ENCODE data around the gene PPARD. TPM values are rescaled to one million over a fixed set of nuclear protein-coding genes. Genes with fewer than 3 reads are reported as not detected.

The PPARD gene
- polyA plus RNA-seq, 1 donor from 2014 or later = 1.3 TPM

GRCh38 chr6:35451354-35452182 is 109.2 kb downstream of the PPARD start:
- no peak overlapping the region for H3K27ac ChIP-seq (ENCODE audit: low read length)
- H3K27me3 ChIP-seq (ENCODE audit: insufficient read depth, low read depth, low read length) = no peaks in the 10 kb centered on the region
- H4K20me1 ChIP-seq (ENCODE audit: insufficient read depth) = no peaks in the 10 kb centered on the region
- no peaks in the 10 kb centered on the region for H3K9me2 ChIP-seq (ENCODE audit: insufficient read depth, low read length)
- no peaks in the 10 kb centered on the region for H3K9me3 ChIP-seq (ENCODE audit: low read length)
- no peaks in the 10 kb centered on the region for H3K79me2 ChIP-seq (replicated peaks; ENCODE audit: insufficient read depth, low read length)
- H3K4me3 ChIP-seq (ENCODE audit: low read length) = peak overlapping the region; percentile 81
- peak overlapping the region; percentile 27 for H2AFZ ChIP-seq (ENCODE audit: low read depth, low read length)
- no peaks in the 10 kb centered on the region for H3K36me3 ChIP-seq (ENCODE audit: insufficient read depth, low read length)
- peak overlapping the region; percentile 5 for H3K4me2 ChIP-seq (ENCODE audit: low read length)
- peak overlapping the region; percentile 61 for H3K9ac ChIP-seq (ENCODE audit: low read length)
- no peaks in the 10 kb centered on the region for H3F3A ChIP-seq (ENCODE audit: insufficient read depth, low read length, poor library complexity, severe bottlenecking)
- TF ChIP-seq, protein P1, sequence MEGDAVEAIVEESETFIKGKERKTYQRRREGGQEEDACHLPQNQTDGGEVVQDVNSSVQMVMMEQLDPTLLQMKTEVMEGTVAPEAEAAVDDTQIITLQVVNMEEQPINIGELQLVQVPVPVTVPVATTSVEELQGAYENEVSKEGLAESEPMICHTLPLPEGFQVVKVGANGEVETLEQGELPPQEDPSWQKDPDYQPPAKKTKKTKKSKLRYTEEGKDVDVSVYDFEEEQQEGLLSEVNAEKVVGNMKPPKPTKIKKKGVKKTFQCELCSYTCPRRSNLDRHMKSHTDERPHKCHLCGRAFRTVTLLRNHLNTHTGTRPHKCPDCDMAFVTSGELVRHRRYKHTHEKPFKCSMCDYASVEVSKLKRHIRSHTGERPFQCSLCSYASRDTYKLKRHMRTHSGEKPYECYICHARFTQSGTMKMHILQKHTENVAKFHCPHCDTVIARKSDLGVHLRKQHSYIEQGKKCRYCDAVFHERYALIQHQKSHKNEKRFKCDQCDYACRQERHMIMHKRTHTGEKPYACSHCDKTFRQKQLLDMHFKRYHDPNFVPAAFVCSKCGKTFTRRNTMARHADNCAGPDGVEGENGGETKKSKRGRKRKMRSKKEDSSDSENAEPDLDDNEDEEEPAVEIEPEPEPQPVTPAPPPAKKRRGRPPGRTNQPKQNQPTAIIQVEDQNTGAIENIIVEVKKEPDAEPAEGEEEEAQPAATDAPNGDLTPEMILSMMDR (IDR thresholded peaks at IDR 0.05; ENCODE audit: poor library complexity, severe bottlenecking) = no peak
- TF ChIP-seq, protein P2, sequence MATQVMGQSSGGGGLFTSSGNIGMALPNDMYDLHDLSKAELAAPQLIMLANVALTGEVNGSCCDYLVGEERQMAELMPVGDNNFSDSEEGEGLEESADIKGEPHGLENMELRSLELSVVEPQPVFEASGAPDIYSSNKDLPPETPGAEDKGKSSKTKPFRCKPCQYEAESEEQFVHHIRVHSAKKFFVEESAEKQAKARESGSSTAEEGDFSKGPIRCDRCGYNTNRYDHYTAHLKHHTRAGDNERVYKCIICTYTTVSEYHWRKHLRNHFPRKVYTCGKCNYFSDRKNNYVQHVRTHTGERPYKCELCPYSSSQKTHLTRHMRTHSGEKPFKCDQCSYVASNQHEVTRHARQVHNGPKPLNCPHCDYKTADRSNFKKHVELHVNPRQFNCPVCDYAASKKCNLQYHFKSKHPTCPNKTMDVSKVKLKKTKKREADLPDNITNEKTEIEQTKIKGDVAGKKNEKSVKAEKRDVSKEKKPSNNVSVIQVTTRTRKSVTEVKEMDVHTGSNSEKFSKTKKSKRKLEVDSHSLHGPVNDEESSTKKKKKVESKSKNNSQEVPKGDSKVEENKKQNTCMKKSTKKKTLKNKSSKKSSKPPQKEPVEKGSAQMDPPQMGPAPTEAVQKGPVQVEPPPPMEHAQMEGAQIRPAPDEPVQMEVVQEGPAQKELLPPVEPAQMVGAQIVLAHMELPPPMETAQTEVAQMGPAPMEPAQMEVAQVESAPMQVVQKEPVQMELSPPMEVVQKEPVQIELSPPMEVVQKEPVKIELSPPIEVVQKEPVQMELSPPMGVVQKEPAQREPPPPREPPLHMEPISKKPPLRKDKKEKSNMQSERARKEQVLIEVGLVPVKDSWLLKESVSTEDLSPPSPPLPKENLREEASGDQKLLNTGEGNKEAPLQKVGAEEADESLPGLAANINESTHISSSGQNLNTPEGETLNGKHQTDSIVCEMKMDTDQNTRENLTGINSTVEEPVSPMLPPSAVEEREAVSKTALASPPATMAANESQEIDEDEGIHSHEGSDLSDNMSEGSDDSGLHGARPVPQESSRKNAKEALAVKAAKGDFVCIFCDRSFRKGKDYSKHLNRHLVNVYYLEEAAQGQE (IDR thresholded peaks at IDR 0.05; ENCODE audit: borderline replicate concordance) = no peak
- TF ChIP-seq MXI1 (conservative IDR thresholded peaks at IDR 0.05; ENCODE audit: poor library complexity, severe bottlenecking) (no peak), SMC3 (conservative IDR thresholded peaks at IDR 0.05; ENCODE audit: poor library complexity) (no peak), POLR2AphosphoS5 (IDR thresholded peaks at IDR 0.05) (no peak), RAD21 (conservative IDR thresholded peaks at IDR 0.05) (no peak), EP300 (conservative IDR thresholded peaks at IDR 0.05; ENCODE audit: poor library complexity, severe bottlenecking) (no peak), TAF1 (IDR thresholded peaks at IDR 0.05; ENCODE audit: low read depth) (no peak), EZH2 (IDR thresholded peaks at IDR 0.05; ENCODE audit: borderline replicate concordance, insufficient read depth, low read length, poor library complexity, severe bottlenecking) (no peak)

DNA sequence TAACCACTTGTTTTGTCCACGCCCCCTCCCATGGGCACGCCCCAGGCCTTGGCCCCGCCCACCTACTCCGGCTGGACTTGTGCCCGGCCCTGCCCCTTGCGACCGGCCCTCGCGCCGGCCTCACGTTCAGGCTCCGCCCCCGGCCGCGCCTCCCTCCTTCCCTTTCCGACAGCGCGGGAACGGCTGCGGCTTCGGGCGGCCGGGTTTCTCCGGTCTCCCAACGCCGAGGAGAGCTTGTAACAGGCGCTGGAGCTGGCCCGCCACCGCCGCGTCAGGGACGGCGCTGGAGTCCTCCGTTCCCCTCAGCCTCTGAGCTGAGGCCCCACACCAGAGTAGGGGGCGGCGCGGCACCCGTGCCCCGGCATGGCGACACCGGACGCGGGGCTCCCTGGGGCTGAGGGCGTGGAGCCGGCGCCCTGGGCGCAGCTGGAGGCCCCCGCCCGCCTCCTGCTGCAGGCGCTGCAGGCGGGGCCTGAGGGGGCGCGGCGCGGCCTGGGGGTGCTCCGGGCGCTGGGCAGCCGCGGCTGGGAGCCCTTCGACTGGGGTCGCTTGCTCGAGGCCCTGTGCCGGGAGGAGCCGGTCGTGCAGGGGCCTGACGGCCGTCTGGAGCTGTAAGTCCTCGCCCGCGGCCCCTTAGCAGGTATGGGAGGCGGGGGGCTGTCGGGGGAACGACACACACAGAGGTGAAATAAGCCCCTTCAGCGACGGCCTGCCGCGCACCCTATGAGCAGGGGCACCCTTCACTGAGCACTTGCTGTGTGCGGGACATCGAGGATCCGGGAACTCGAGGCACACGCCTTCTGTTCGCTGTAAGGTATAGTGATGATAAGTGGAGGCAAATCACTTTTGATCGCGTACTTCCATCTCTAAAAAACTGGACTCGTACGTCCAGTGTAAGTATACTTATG is 110.1 kb downstream of the PPARD start, which contains the start of gene FANCE:
Gene FANCE (plus strand): TSS at position 156 of the 908 bp plus-strand sequence. CDS start 208 bp downstream, at position 364.
- Histone ChIP-seq H3K36me3 (ENCODE audit: insufficient read depth, low read length) (no peaks in the 10 kb centered on the region), H3K9me3 (ENCODE audit: low read length) (no peaks in the 10 kb centered on the region), H3F3A (ENCODE audit: insufficient read depth, low read length, poor library complexity, severe bottlenecking) (no peaks in the 10 kb centered on the region), H3K27ac (ENCODE audit: low read length) (no peak within 1 kb of the TSS), H4K20me1 (ENCODE audit: insufficient read depth) (no peaks in the 10 kb centered on the region), H3K79me2 (replicated peaks; ENCODE audit: insufficient read depth, low read length) (no peaks in the 10 kb centered on the region), H3K27me3 (ENCODE audit: insufficient read depth, low read depth, low read length) (no peaks in the 10 kb centered on the region), H3K4me2 (ENCODE audit: low read length) (peak within 1 kb of the TSS; percentile 28), H3K9me2 (ENCODE audit: insufficient read depth, low read length) (no peaks in the 10 kb centered on the region), H2AFZ (ENCODE audit: low read depth, low read length) (peak within 1 kb of the TSS; percentile 27), H3K4me3 (ENCODE audit: low read length) (peak within 1 kb of the TSS; percentile 81), H3K9ac (ENCODE audit: low read length) (peak within 1 kb of the TSS; percentile 61)
- TF ChIP-seq EP300 (conservative IDR thresholded peaks at IDR 0.05; ENCODE audit: poor library complexity, severe bottlenecking) = no peak
- TF ChIP-seq TAF1 (IDR thresholded peaks at IDR 0.05; ENCODE audit: low read depth) = no peak
- no peak for TF ChIP-seq MXI1 (conservative IDR thresholded peaks at IDR 0.05; ENCODE audit: poor library complexity, severe bottlenecking)
- no peak for TF ChIP-seq EZH2 (IDR thresholded peaks at IDR 0.05; ENCODE audit: borderline replicate concordance, insufficient read depth, low read length, poor library complexity, severe bottlenecking)
- TF ChIP-seq, protein P1 (IDR thresholded peaks at IDR 0.05; ENCODE audit: poor library complexity, severe bottlenecking) = peak; percentile 12

All from neural cell (in vitro differentiated cells).